ENCODE data around the gene CCDC136.

DNA sequence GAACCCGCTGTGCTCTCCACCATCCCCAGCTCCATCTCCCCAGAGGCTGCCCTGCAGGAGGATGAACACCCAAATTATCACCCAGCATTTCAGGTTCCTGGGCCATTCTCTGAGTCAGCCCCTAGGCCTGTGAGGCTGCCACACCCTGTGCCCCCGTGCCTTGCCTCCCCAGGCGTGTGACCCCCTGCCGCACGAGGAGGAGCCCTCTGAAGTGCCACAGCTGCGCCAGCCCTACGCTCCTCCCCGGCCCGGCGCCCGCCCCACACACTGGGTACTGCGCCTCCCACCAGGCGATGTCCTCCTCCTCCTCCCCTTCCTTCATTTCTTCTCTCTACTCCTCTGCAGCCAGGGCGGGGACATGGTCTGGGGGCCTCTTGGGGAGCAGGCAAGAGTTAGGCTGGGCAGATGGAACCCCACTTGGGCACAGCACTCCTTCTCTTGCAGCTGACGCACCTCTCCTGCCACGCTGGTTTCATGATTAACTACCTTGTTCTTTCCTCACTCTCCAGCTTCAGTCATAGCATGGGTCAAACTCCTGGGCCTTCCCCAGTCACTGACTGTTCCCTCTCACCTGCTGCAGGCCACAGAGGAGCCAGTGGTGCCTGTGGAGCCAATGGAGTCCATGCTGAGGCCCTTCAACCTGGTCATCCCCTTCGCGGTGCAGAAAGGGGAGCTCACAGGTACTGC is 58.2 kb downstream of the CCDC136 start:
- TF ChIP-seq, protein P1, sequence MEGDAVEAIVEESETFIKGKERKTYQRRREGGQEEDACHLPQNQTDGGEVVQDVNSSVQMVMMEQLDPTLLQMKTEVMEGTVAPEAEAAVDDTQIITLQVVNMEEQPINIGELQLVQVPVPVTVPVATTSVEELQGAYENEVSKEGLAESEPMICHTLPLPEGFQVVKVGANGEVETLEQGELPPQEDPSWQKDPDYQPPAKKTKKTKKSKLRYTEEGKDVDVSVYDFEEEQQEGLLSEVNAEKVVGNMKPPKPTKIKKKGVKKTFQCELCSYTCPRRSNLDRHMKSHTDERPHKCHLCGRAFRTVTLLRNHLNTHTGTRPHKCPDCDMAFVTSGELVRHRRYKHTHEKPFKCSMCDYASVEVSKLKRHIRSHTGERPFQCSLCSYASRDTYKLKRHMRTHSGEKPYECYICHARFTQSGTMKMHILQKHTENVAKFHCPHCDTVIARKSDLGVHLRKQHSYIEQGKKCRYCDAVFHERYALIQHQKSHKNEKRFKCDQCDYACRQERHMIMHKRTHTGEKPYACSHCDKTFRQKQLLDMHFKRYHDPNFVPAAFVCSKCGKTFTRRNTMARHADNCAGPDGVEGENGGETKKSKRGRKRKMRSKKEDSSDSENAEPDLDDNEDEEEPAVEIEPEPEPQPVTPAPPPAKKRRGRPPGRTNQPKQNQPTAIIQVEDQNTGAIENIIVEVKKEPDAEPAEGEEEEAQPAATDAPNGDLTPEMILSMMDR (conservative IDR thresholded peaks at IDR 0.05; ENCODE audit: low read length): no peak
- TF ChIP-seq EZH2phosphoT487 (IDR thresholded peaks at IDR 0.05; ENCODE audit: borderline replicate concordance): no peak

Data from Loucy (cell line).